Type B pancreatic cell (in vitro differentiated cells): ENCODE data around the gene STUB1. TPM values are rescaled to one million over a fixed set of nuclear protein-coding genes. Genes with fewer than 3 reads are reported as not detected.

ENCODE experiments used
- DNase-seq: peaks from one replicate; pipeline ENCODE4 v3.0.0; 2021; ENCODE audit warnings: mixed read lengths; ENCODE audit not compliant: unreplicated experiment; ENCODE audit errors: extremely low spot score
- H3K27ac Mint-ChIP-seq: 2 replicates; pipeline ENCODE4 v1.8.0; 2021; ENCODE audit warnings: mild to moderate bottlenecking, mixed read lengths
- H3K27me3 Mint-ChIP-seq: 2 replicates; pipeline ENCODE4 v1.8.0; 2021; ENCODE audit warnings: mixed read lengths
- H3K36me3 Mint-ChIP-seq: 2 replicates; pipeline ENCODE4 v1.8.0; 2021; ENCODE audit warnings: mixed read lengths
- H3K4me1 Mint-ChIP-seq: one replicate; pipeline ENCODE4 v1.8.0; 2021; ENCODE audit warnings: mixed read lengths; ENCODE audit not compliant: unreplicated experiment
- H3K4me3 Mint-ChIP-seq: 2 replicates; pipeline ENCODE4 v1.8.0; 2021; ENCODE audit warnings: mild to moderate bottlenecking, mixed read lengths
- H3K9me3 Mint-ChIP-seq: 2 replicates; pipeline ENCODE4 v1.8.0; 2021; ENCODE audit warnings: mixed read lengths
- CTCF ChIP-seq: fragments of 200-600 bp; sonication (generic); conservative IDR thresholded peaks from 2 replicates; pipeline ENCODE4 v1.5.0; 2021; ENCODE audit warnings: antibody characterized with exemption, mild to moderate bottlenecking
- total RNA-seq: library from RNA; stranded (reverse); gene quantifications from 2 replicates; pipeline ENCODE4 v1.2.1, GENCODE V29; 2021; ENCODE audit warnings: low replicate concordance

STUB1 gene
- total RNA-seq, 1 donor from 2014 or later: 80.3 TPM

GRCh38 chr16:671353-672131 is 8.7 kb upstream of the STUB1 start:
- Mint-ChIP-seq H3K27me3 (peaks cover 5% of the 10 kb centered on the region), H3K36me3 (no peaks in the 10 kb centered on the region), H3K9me3 (no peaks in the 10 kb centered on the region), H3K4me1 (peaks cover 4% of the 10 kb centered on the region), H3K27ac (no peak overlapping the region), H3K4me3 (no peak overlapping the region)
- no peak for TF ChIP-seq CTCF
- no peak for DNase-seq

GRCh38 chr16:672371-672770 is 7.8 kb upstream of the STUB1 start:
- peaks cover 5% of the 10 kb centered on the region for H3K27me3 Mint-ChIP-seq
- no peaks in the 10 kb centered on the region for H3K36me3 Mint-ChIP-seq
- H3K4me1 Mint-ChIP-seq: peaks cover 4% of the 10 kb centered on the region
- H3K9me3 Mint-ChIP-seq: no peaks in the 10 kb centered on the region
- no peak for TF ChIP-seq CTCF
- no peak overlapping the region for H3K4me3 Mint-ChIP-seq
- DNase-seq: no peak
- H3K27ac Mint-ChIP-seq: no peak overlapping the region

- Mint-ChIP-seq H3K36me3 (no peaks in the 10 kb centered on the region), H3K27ac (no peak overlapping the region), H3K4me3 (peak overlapping the region; percentile 28), H3K9me3 (no peaks in the 10 kb centered on the region), H3K27me3 (peaks cover 5% of the 10 kb centered on the region), H3K4me1 (no peaks in the 10 kb centered on the region)
- no peak for DNase-seq
- no peak for TF ChIP-seq CTCF
Observed at GRCh38 chr16:672851-673250, 7.4 kb upstream of the STUB1 start.

- Mint-ChIP-seq H3K4me1 (no peaks in the 10 kb centered on the region), H3K27ac (no peak overlapping the region), H3K36me3 (no peaks in the 10 kb centered on the region), H3K27me3 (peaks cover 5% of the 10 kb centered on the region), H3K9me3 (no peaks in the 10 kb centered on the region), H3K4me3 (no peak overlapping the region)
- no peak for TF ChIP-seq CTCF
- no peak for DNase-seq
Observed at GRCh38 chr16:673399-673991, 6.7 kb upstream of the STUB1 start.

GRCh38 chr16:674214-674881 is 5.9 kb upstream of the STUB1 start:
- DNase-seq: no peak
- Mint-ChIP-seq H3K4me3 (peak overlapping the region; percentile 69), H3K9me3 (no peaks in the 10 kb centered on the region), H3K4me1 (no peaks in the 10 kb centered on the region), H3K27me3 (peaks cover 5% of the 10 kb centered on the region), H3K27ac (no peak overlapping the region), H3K36me3 (no peaks in the 10 kb centered on the region)
- no peak for TF ChIP-seq CTCF
